ENCODE measurements around the gene OBP2A. TPM values are rescaled to one million over a fixed set of nuclear protein-coding genes. Genes with fewer than 3 reads are reported as not detected.

OBP2A gene
- total and polyA plus RNA-seq, 2 donors (not counting 3 experiments of a cell fraction or from before 2014, with no cell fraction given): not detected

- no peak for FAIRE-seq
- Histone ChIP-seq H3K27ac (ENCODE audit: insufficient read depth, low read depth, low read length) (no peak overlapping the region), H3K9me1 (replicated peaks; ENCODE audit: control insufficient read depth, extremely low read depth, insufficient read depth, low read length) (no peaks in the 10 kb centered on the region), H3K27me3 (ENCODE audit: control insufficient read depth in 2 of 2, insufficient read depth in 2 of 2, low read length in 2 of 2) (peaks cover 0 to 19% of the 10 kb centered on the region in 2 experiments), H3K9ac (replicated peaks; ENCODE audit: extremely low read depth, insufficient read depth, low read length) (no peak overlapping the region), H3K4me2 (ENCODE audit: insufficient read depth, low read length) (no peak overlapping the region), H3K36me3 (ENCODE audit: control insufficient read depth in 2 of 2, extremely low read depth in 1 of 2, insufficient read depth in 2 of 2, low read length in 2 of 2) (no peaks in the 10 kb centered on the region), H3K9me3 (replicated peaks; ENCODE audit: control insufficient read depth, insufficient read depth, low read length) (no peaks in the 10 kb centered on the region), H3K4me3 (replicated peaks in 1 of 3; ENCODE audit: insufficient read depth in 1 of 3, low read depth in 1 of 3, low read length in 3 of 3) (no peak overlapping the region), H3K4me1 (ENCODE audit: control insufficient read depth, extremely low read depth, insufficient read depth, low read length) (peaks cover 2% of the 10 kb centered on the region), H3K79me2 (ENCODE audit: control insufficient read depth, insufficient read depth, low read length) (no peaks in the 10 kb centered on the region), H4K20me1 (replicated peaks; ENCODE audit: control insufficient read depth, extremely low read depth, insufficient read depth, low read length) (no peaks in the 10 kb centered on the region), H2AFZ (ENCODE audit: low read depth, low read length) (no peak overlapping the region)
- no peak for DNase-seq (ENCODE audit: low read depth, low spot score)
- no TSS peak for BruUV-seq (replicated peaks)
- POLR2A ChIA-PET: no interaction called here
- TF ChIP-seq JUN (IDR thresholded peaks at IDR 0.05; ENCODE audit: borderline replicate concordance, insufficient read depth, insufficient read length, low read depth) (no peak), POLR2A (IDR thresholded peaks at IDR 0.05; ENCODE audit: low read depth, low read length) (no peak), FOS (IDR thresholded peaks at IDR 0.05; ENCODE audit: borderline replicate concordance, insufficient read depth, low read length) (no peak), POLR2AphosphoS5 (IDR thresholded peaks at IDR 0.05; ENCODE audit: insufficient read depth, low read depth, low read length) (no peak)
- dilution Hi-C loops (cut with MboI; ENCODE audit: extremely low pct_ligation_motif_present, low sequenced_read_pairs) (no loop called here), intact Hi-C loops (cut with micrococcal nuclease) (no loop called here)
- CTCF ChIA-PET: interaction anchor here (1.1 kb wide), 1 partner anchor 88 kb away, joined by 3 read pairs; no protein-coding TSS in a partner anchor
Measured at GRCh38 chr9:135592625-135593024, 46.7 kb downstream of the OBP2A start.

GRCh38 chr9:135596211-135596610 is 50.3 kb downstream of the OBP2A start:
- Histone ChIP-seq H3K9me1 (replicated peaks; ENCODE audit: control insufficient read depth, extremely low read depth, insufficient read depth, low read length) (no peaks in the 10 kb centered on the region), H2AFZ (ENCODE audit: low read depth, low read length) (no peak overlapping the region), H3K36me3 (ENCODE audit: control insufficient read depth in 2 of 2, extremely low read depth in 1 of 2, insufficient read depth in 2 of 2, low read length in 2 of 2) (no peaks in the 10 kb centered on the region), H3K27me3 (ENCODE audit: control insufficient read depth in 2 of 2, insufficient read depth in 2 of 2, low read length in 2 of 2) (peaks cover 5 to 26% of the 10 kb centered on the region in 2 experiments), H3K4me2 (ENCODE audit: insufficient read depth, low read length) (no peak overlapping the region), H3K9me3 (replicated peaks; ENCODE audit: control insufficient read depth, insufficient read depth, low read length) (no peaks in the 10 kb centered on the region), H3K4me1 (ENCODE audit: control insufficient read depth, extremely low read depth, insufficient read depth, low read length) (no peaks in the 10 kb centered on the region), H3K9ac (replicated peaks; ENCODE audit: extremely low read depth, insufficient read depth, low read length) (no peak overlapping the region), H4K20me1 (replicated peaks; ENCODE audit: control insufficient read depth, extremely low read depth, insufficient read depth, low read length) (no peaks in the 10 kb centered on the region), H3K4me3 (replicated peaks in 1 of 3; ENCODE audit: insufficient read depth in 1 of 3, low read depth in 1 of 3, low read length in 3 of 3) (no peak overlapping the region), H3K79me2 (ENCODE audit: control insufficient read depth, insufficient read depth, low read length) (no peaks in the 10 kb centered on the region), H3K27ac (ENCODE audit: insufficient read depth, low read depth, low read length) (no peak overlapping the region)
- DNase-seq (ENCODE audit: low read depth, low spot score) (no peak), FAIRE-seq (no peak)
- TF ChIP-seq JUN (IDR thresholded peaks at IDR 0.05; ENCODE audit: borderline replicate concordance, insufficient read depth, insufficient read length, low read depth) (no peak), POLR2AphosphoS5 (IDR thresholded peaks at IDR 0.05; ENCODE audit: insufficient read depth, low read depth, low read length) (no peak), EZH2 (IDR thresholded peaks at IDR 0.05; ENCODE audit: borderline replicate concordance, low read depth, low read length, severe bottlenecking) (no peak), POLR2A (IDR thresholded peaks at IDR 0.05; ENCODE audit: low read depth, low read length) (no peak), MYC (IDR thresholded peaks at IDR 0.05; ENCODE audit: low read depth, low read length) (no peak), FOS (IDR thresholded peaks at IDR 0.05; ENCODE audit: borderline replicate concordance, insufficient read depth, low read length) (no peak), GATA2 (IDR thresholded peaks at IDR 0.05; ENCODE audit: insufficient read depth, insufficient read length, low read depth, low read length) (no peak)
- TF ChIP-seq, protein P1, sequence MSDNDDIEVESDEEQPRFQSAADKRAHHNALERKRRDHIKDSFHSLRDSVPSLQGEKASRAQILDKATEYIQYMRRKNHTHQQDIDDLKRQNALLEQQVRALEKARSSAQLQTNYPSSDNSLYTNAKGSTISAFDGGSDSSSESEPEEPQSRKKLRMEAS (IDR thresholded peaks at IDR 0.05; ENCODE audit: insufficient read depth, insufficient read length): no peak
- TF ChIP-seq, protein P2, sequence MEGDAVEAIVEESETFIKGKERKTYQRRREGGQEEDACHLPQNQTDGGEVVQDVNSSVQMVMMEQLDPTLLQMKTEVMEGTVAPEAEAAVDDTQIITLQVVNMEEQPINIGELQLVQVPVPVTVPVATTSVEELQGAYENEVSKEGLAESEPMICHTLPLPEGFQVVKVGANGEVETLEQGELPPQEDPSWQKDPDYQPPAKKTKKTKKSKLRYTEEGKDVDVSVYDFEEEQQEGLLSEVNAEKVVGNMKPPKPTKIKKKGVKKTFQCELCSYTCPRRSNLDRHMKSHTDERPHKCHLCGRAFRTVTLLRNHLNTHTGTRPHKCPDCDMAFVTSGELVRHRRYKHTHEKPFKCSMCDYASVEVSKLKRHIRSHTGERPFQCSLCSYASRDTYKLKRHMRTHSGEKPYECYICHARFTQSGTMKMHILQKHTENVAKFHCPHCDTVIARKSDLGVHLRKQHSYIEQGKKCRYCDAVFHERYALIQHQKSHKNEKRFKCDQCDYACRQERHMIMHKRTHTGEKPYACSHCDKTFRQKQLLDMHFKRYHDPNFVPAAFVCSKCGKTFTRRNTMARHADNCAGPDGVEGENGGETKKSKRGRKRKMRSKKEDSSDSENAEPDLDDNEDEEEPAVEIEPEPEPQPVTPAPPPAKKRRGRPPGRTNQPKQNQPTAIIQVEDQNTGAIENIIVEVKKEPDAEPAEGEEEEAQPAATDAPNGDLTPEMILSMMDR (IDR thresholded peaks at IDR 0.05; ENCODE audit: extremely low read depth in 1 of 2, insufficient read depth in 1 of 2, low read depth in 1 of 2, low read length in 2 of 2): no peak
- dilution Hi-C loops (cut with MboI; ENCODE audit: extremely low pct_ligation_motif_present, low sequenced_read_pairs) (no loop called here), intact Hi-C loops (cut with micrococcal nuclease) (no loop called here)
- CTCF ChIA-PET: interaction anchor here (0.9 to 1.0 kb wide), 2 partner anchors 8 to 91 kb away, joined by 3 read pairs; no protein-coding TSS in a partner anchor
- POLR2A ChIA-PET: no interaction called here
- no TSS peak for BruUV-seq (replicated peaks)
